Mesendoderm (in vitro differentiated cells): ENCODE measurements around the gene CXCL8.

Experiments used
- DNase-seq: peaks from one replicate; pipeline ENCODE4 v3.0.0; 2013
- H2AK5ac ChIP-seq: 2 replicates; pipeline ENCODE4 v1.6.1; 2013; ENCODE audit warnings: low read length, inconsistent platforms
- H2BK120ac ChIP-seq: 2 replicates; pipeline ENCODE4 v1.6.1; 2013; ENCODE audit warnings: low read depth, mild to moderate bottlenecking, low read length, moderate library complexity, mixed read lengths
- H2BK15ac ChIP-seq: replicated peaks from 2 replicates; pipeline ENCODE4 v1.6.1; 2013; ENCODE audit warnings: low read depth, mild to moderate bottlenecking, moderate library complexity
- H2BK5ac ChIP-seq: 2 replicates; pipeline ENCODE4 v1.6.1; 2013; ENCODE audit warnings: low read length, inconsistent platforms
- H3K18ac ChIP-seq: 2 replicates; pipeline ENCODE4 v1.6.1; 2013; ENCODE audit warnings: mild to moderate bottlenecking, low read length, mixed read lengths
- H3K23ac ChIP-seq: one replicate; pipeline ENCODE4 v1.6.1; 2013; ENCODE audit warnings: low read length
- H3K27ac ChIP-seq: 2 replicates; pipeline ENCODE4 v1.5.1; 2013; ENCODE audit warnings: low read depth, mild to moderate bottlenecking, inconsistent platforms, low read length, moderate library complexity
- H3K27me3 ChIP-seq: 2 replicates; pipeline ENCODE4 v1.6.1; 2013; ENCODE audit warnings: low read length, control low read depth, mild to moderate bottlenecking, inconsistent platforms; ENCODE audit not compliant: insufficient read depth, poor library complexity
- H3K36me3 ChIP-seq: 2 replicates; pipeline ENCODE4 v1.6.1; 2013; ENCODE audit warnings: low read length, inconsistent platforms; ENCODE audit not compliant: control insufficient read depth, insufficient read depth
- H3K4ac ChIP-seq: one replicate; pipeline ENCODE4 v1.6.1; 2013; ENCODE audit warnings: low read depth, mild to moderate bottlenecking, low read length, moderate library complexity
- H3K4me1 ChIP-seq: 2 replicates; pipeline ENCODE4 v1.6.1; 2013; ENCODE audit warnings: low read depth, low read length, inconsistent platforms; ENCODE audit not compliant: control insufficient read depth
- H3K4me2 ChIP-seq: 2 replicates; pipeline ENCODE4 v1.6.1; 2013; ENCODE audit warnings: low read length
- H3K4me3 ChIP-seq: 2 replicates; pipeline ENCODE4 v1.5.1; 2013; ENCODE audit warnings: mild to moderate bottlenecking, low read length
- H3K56ac ChIP-seq: one replicate; pipeline ENCODE4 v1.6.1; 2013; ENCODE audit warnings: low read length
- H3K79me1 ChIP-seq: 2 replicates; pipeline ENCODE4 v1.6.1; 2013; ENCODE audit warnings: low read length, inconsistent platforms
- H3K79me2 ChIP-seq: 2 replicates; pipeline ENCODE4 v1.6.1; 2013; ENCODE audit warnings: mild to moderate bottlenecking, low read length; ENCODE audit not compliant: control insufficient read depth, insufficient read depth
- H3K9ac ChIP-seq: 2 replicates; pipeline ENCODE4 v1.6.1; 2013; ENCODE audit warnings: low read length, inconsistent platforms
- H4K5ac ChIP-seq: one replicate; pipeline ENCODE4 v1.6.1; 2013; ENCODE audit warnings: low read length
- H4K8ac ChIP-seq: one replicate; pipeline ENCODE4 v1.6.1; 2013; ENCODE audit warnings: low read depth, mild to moderate bottlenecking, control low read depth, low read length, moderate library complexity
- WGBS: extraction: QIAGEN DNeasy Blood & Tissue Kit; methylation state at CpG from one replicate; pipeline ENCODE4 v1.1.7; 2013; ENCODE audit warnings: low lambda C conversion rate, missing lambda C conversion rate; ENCODE audit not compliant: insufficient coverage; ENCODE audit errors: extremely low coverage; 5-methylcytosine and 5-hydroxymethylcytosine counted together

The CXCL8 gene

GRCh38 chr4:73705721-73706120 is 34.6 kb upstream of the CXCL8 start:
- no peak overlapping the region for H3K27ac ChIP-seq

GRCh38 chr4:73706811-73707210 is 33.6 kb upstream of the CXCL8 start:
- WGBS = no CpG with 5 or more reads among the region's 2 CpGs
- Histone ChIP-seq H3K79me2 (no peaks in the 10 kb centered on the region), H3K27me3 (no peaks in the 10 kb centered on the region), H3K27ac (no peak overlapping the region), H3K4me1 (no peaks in the 10 kb centered on the region), H3K18ac (no peak overlapping the region), H4K5ac (no peak overlapping the region), H3K79me1 (no peaks in the 10 kb centered on the region), H3K4ac (no peak overlapping the region), H2BK5ac (no peak overlapping the region), H3K4me3 (no peak overlapping the region), H2BK15ac (no peak overlapping the region), H3K4me2 (no peak overlapping the region), H2BK120ac (no peak overlapping the region), H2AK5ac (no peak overlapping the region), H3K9ac (no peak overlapping the region), H3K56ac (no peak overlapping the region), H4K8ac (no peak overlapping the region), H3K36me3 (no peaks in the 10 kb centered on the region), H3K23ac (no peak overlapping the region)
- DNase-seq = no peak

More at GRCh38 chr4:73705721-73706120, 34.6 kb upstream of the CXCL8 start:
- no peak overlapping the region for H3K4me3 ChIP-seq
- no peak overlapping the region for H3K4ac ChIP-seq
- no peaks in the 10 kb centered on the region for H3K79me2 ChIP-seq
- H4K8ac ChIP-seq = no peak overlapping the region
- H3K79me1 ChIP-seq = no peaks in the 10 kb centered on the region
- H2BK15ac ChIP-seq = no peak overlapping the region
- no peak overlapping the region for H2AK5ac ChIP-seq
- no peak overlapping the region for H3K18ac ChIP-seq
- H3K4me1 ChIP-seq = no peaks in the 10 kb centered on the region
- no peak overlapping the region for H3K23ac ChIP-seq
- WGBS = no CpG with 5 or more reads among the region's 1 CpG
- no peak for DNase-seq
- no peak overlapping the region for H3K56ac ChIP-seq
- H3K27me3 ChIP-seq = no peaks in the 10 kb centered on the region
- no peak overlapping the region for H3K9ac ChIP-seq
- H4K5ac ChIP-seq = no peak overlapping the region
- no peak overlapping the region for H3K4me2 ChIP-seq
- H2BK120ac ChIP-seq = no peak overlapping the region
- no peak overlapping the region for H2BK5ac ChIP-seq
- H3K36me3 ChIP-seq = no peaks in the 10 kb centered on the region

- Histone ChIP-seq H3K27ac (no peak overlapping the region), H4K5ac (no peak overlapping the region), H3K18ac (no peak overlapping the region), H2AK5ac (no peak overlapping the region), H3K4me1 (no peaks in the 10 kb centered on the region), H2BK5ac (no peak overlapping the region), H3K27me3 (no peaks in the 10 kb centered on the region), H3K56ac (no peak overlapping the region), H3K4ac (no peak overlapping the region), H4K8ac (no peak overlapping the region), H3K4me2 (no peak overlapping the region), H3K23ac (no peak overlapping the region), H3K36me3 (no peaks in the 10 kb centered on the region), H2BK15ac (no peak overlapping the region), H3K79me1 (no peaks in the 10 kb centered on the region), H3K9ac (no peak overlapping the region), H3K79me2 (no peaks in the 10 kb centered on the region), H3K4me3 (no peak overlapping the region), H2BK120ac (no peak overlapping the region)
- peak; percentile 1 for DNase-seq
- WGBS = no CpG with 5 or more reads among the region's 4 CpGs
Measured at GRCh38 chr4:73707269-73707875, 33.0 kb upstream of the CXCL8 start.

GRCh38 chr4:73707918-73708577 is 32.3 kb upstream of the CXCL8 start:
- DNase-seq = peak; percentile 86
- no peak overlapping the region for H3K9ac ChIP-seq
- H3K4me2 ChIP-seq = no peak overlapping the region
- H3K23ac ChIP-seq = no peak overlapping the region
- H3K27me3 ChIP-seq = no peaks in the 10 kb centered on the region
- H2BK120ac ChIP-seq = peak overlapping the region; percentile 61
- peak overlapping the region; percentile 28 for H3K27ac ChIP-seq
- H2BK15ac ChIP-seq = no peak overlapping the region
- H3K79me1 ChIP-seq = no peaks in the 10 kb centered on the region
- H4K5ac ChIP-seq = no peak overlapping the region
- H3K4ac ChIP-seq = no peak overlapping the region
- no peaks in the 10 kb centered on the region for H3K79me2 ChIP-seq
- no peak overlapping the region for H3K56ac ChIP-seq
- no peak overlapping the region for H4K8ac ChIP-seq
- no peak overlapping the region for H2AK5ac ChIP-seq
- no peaks in the 10 kb centered on the region for H3K4me1 ChIP-seq
- H3K36me3 ChIP-seq = no peaks in the 10 kb centered on the region
- H2BK5ac ChIP-seq = no peak overlapping the region
- H3K4me3 ChIP-seq = no peak overlapping the region
- WGBS = no CpG with 5 or more reads among the region's 7 CpGs
- peak overlapping the region; percentile 87 for H3K18ac ChIP-seq

- H2BK15ac ChIP-seq = no peak overlapping the region
- H3K36me3 ChIP-seq = no peaks in the 10 kb centered on the region
- H3K4me2 ChIP-seq = no peak overlapping the region
- no peaks in the 10 kb centered on the region for H3K4me1 ChIP-seq
- H3K9ac ChIP-seq = no peak overlapping the region
- no peak overlapping the region for H3K27ac ChIP-seq
- H3K4ac ChIP-seq = no peak overlapping the region
- H3K56ac ChIP-seq = no peak overlapping the region
- no peaks in the 10 kb centered on the region for H3K79me1 ChIP-seq
- no peak overlapping the region for H2BK120ac ChIP-seq
- no peak overlapping the region for H2AK5ac ChIP-seq
- no peak overlapping the region for H3K18ac ChIP-seq
- no CpG with 5 or more reads among the region's 2 CpGs for WGBS
- H3K27me3 ChIP-seq = no peaks in the 10 kb centered on the region
- H3K79me2 ChIP-seq = no peaks in the 10 kb centered on the region
- no peak overlapping the region for H4K8ac ChIP-seq
- DNase-seq = no peak
- no peak overlapping the region for H3K23ac ChIP-seq
- H2BK5ac ChIP-seq = no peak overlapping the region
- H3K4me3 ChIP-seq = no peak overlapping the region
- H4K5ac ChIP-seq = no peak overlapping the region
Measured at GRCh38 chr4:73709451-73710033, 30.8 kb upstream of the CXCL8 start.
